ENCODE measurements around the gene BEX3. TPM values are rescaled to one million over a fixed set of nuclear protein-coding genes. Genes with fewer than 3 reads are reported as not detected.

Gene BEX3
- total RNA-seq, 2 donors from 2014 or later: 71.9 to 77.3 TPM

DNA sequence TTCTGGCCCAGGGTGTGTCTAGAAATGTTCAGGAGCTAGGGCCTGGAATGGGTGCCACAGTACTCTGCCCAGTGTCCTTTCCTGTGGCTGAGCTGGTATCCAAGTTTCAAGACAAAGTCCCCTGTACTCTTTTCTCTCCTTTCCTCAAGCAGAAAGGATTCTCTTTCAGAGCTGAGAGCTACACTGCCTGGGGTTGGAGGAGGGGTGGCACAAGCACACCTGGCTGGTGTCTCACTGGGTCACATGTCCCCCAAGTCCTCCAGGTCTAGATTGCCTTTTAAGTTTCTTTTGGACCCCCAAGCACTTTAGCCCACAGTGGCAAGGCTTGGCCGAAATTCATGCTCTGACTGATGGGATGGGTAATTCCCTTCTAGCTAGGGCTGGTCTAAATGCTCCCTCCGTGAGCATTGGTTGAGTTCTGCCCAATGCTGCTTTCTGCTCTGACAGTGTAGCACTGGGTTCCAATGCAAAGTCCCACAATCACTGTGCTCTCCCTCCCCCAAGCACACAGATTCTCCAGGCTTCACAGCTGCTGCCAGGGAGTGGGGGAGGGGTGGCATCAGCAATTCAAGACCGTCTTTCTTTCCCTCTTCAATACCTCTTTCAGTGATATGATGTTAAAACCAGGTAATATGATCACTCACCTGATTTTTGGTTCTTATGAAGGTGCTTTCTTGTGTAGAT is 47.8 kb downstream of the BEX3 start:
- no peaks in the 10 kb centered on the region for H3K36me3 ChIP-seq (replicated peaks in 1 of 2; ENCODE audit: insufficient read depth in 1 of 2, low read depth in 2 of 2)
- WGBS, 2 donors: 83 to 93% methylated on average over 2 to 3 of the region's 3 CpGs
- no peak overlapping the region for H3K4me3 ChIP-seq
- TF ChIP-seq POLR2A (IDR thresholded peaks at IDR 0.05): no peak
- TF ChIP-seq, protein P1, sequence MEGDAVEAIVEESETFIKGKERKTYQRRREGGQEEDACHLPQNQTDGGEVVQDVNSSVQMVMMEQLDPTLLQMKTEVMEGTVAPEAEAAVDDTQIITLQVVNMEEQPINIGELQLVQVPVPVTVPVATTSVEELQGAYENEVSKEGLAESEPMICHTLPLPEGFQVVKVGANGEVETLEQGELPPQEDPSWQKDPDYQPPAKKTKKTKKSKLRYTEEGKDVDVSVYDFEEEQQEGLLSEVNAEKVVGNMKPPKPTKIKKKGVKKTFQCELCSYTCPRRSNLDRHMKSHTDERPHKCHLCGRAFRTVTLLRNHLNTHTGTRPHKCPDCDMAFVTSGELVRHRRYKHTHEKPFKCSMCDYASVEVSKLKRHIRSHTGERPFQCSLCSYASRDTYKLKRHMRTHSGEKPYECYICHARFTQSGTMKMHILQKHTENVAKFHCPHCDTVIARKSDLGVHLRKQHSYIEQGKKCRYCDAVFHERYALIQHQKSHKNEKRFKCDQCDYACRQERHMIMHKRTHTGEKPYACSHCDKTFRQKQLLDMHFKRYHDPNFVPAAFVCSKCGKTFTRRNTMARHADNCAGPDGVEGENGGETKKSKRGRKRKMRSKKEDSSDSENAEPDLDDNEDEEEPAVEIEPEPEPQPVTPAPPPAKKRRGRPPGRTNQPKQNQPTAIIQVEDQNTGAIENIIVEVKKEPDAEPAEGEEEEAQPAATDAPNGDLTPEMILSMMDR (IDR thresholded peaks at IDR 0.05): no peak
- H3K27ac ChIP-seq: no peak overlapping the region
- no peaks in the 10 kb centered on the region for H3K9me3 ChIP-seq
- intact Hi-C loops (cut with DNase I): no loop called here
- no peaks in the 10 kb centered on the region for H3K27me3 ChIP-seq
- no peaks in the 10 kb centered on the region for H3K4me1 ChIP-seq
- DNase-seq (no peak), ATAC-seq (no peak)

Small RNAs within 50 kb of the gene (small RNA-seq; reads per million reads assigned to genes)
- gene Z92846.1: not detected

Other genes with a start within 250 kb of the BEX3 start
- 10 to 100 TPM in 1 of 2 donors, 1 to 10 TPM in 1; 7.9 to 14.8 TPM for gene BEX4, start 161.4 kb upstream of the BEX3 start, total RNA-seq
- gene TCEAL8, start 121.4 kb upstream of the BEX3 start, total RNA-seq: 10 to 100 TPM; 10.9 to 46.2 TPM
- not detected for gene TCEAL5, start 99.8 kb upstream of the BEX3 start, total RNA-seq
- gene BEX2, start 65.5 kb upstream of the BEX3 start, total RNA-seq: 10 to 100 TPM in 1 of 2 donors, 1 to 10 TPM in 1; 9.9 to 23.9 TPM
- 1 to 10 TPM in 1 of 2 donors, under 1 TPM in 1; 0.99 to 2.3 TPM for gene TCEAL7, start 46.3 kb upstream of the BEX3 start, total RNA-seq
- gene TCEAL9, start 20.0 kb upstream of the BEX3 start, total RNA-seq: 10 to 100 TPM; 22.3 to 37.9 TPM
- under 1 TPM in 1 of 2 donors, not detected in 1; 0.52 TPM for gene RAB40A, start 143.0 kb downstream of the BEX3 start, total RNA-seq
- gene TCEAL4, start 209.0 kb downstream of the BEX3 start, total RNA-seq: 10 to 100 TPM; 36.8 to 51.4 TPM
- 10 to 100 TPM; 21.4 to 21.8 TPM for gene TCEAL3, start 231.4 kb downstream of the BEX3 start, total RNA-seq

Measured in body of pancreas (tissue), 4 donors.